GM18505 (cell line): Measurements from ENCODE around the gene MANBA.

Experiments
- ATAC-seq: cut with Tn5 transposase; IDR thresholded peaks from one replicate; pipeline ENCODE4 v1.9.1; 2021; ENCODE audit not compliant: unreplicated experiment
- POLR2A ChIP-seq: IDR thresholded peaks from 4 replicates; pipeline ENCODE4 v1.6.1; 2011; ENCODE audit warnings: borderline replicate concordance; ENCODE audit not compliant: insufficient read depth, insufficient read length; ENCODE audit errors: extremely low read depth

MANBA gene

GRCh38 chr4:102781570-102781969, 20.8 kb upstream of the MANBA start:
- no peak for ATAC-seq
- TF ChIP-seq POLR2A: no peak

- no peak for TF ChIP-seq POLR2A
- no peak for ATAC-seq
Measured at GRCh38 chr4:102780476-102781144, 19.8 kb upstream of the MANBA start.

GRCh38 chr4:102779204-102779603, 18.4 kb upstream of the MANBA start:
- no peak for ATAC-seq

GRCh38 chr4:102778720-102779119, 18.0 kb upstream of the MANBA start:
- no peak for TF ChIP-seq POLR2A
- no peak for ATAC-seq

More at GRCh38 chr4:102779204-102779603, 18.4 kb upstream of the MANBA start:
- TF ChIP-seq POLR2A: no peak

- TF ChIP-seq POLR2A: no peak
- no peak for ATAC-seq
Measured at GRCh38 chr4:102775805-102776204, 15.0 kb upstream of the MANBA start.

GRCh38 chr4:102774254-102774653, 13.5 kb upstream of the MANBA start:
- TF ChIP-seq POLR2A: no peak
- ATAC-seq: no peak

- TF ChIP-seq POLR2A: no peak
- no peak for ATAC-seq
Measured at GRCh38 chr4:102772738-102773340, 12.1 kb upstream of the MANBA start.

- TF ChIP-seq POLR2A: no peak
- no peak for ATAC-seq
Measured at GRCh38 chr4:102764901-102765300, 4.1 kb upstream of the MANBA start.

- no peak for ATAC-seq
- no peak for TF ChIP-seq POLR2A
Measured at GRCh38 chr4:102761906-102762305, 1.1 kb upstream of the MANBA start.

- no peak for TF ChIP-seq POLR2A
- peak; percentile 13 for ATAC-seq
Measured at GRCh38 chr4:102761296-102761701, 531 bp upstream of the MANBA start.

- peak; percentile 65 for ATAC-seq
- no peak for TF ChIP-seq POLR2A
Measured at GRCh38 chr4:102759831-102760644, 730 bp downstream of the MANBA start.

- no peak for ATAC-seq
- no peak for TF ChIP-seq POLR2A
Measured at GRCh38 chr4:102758241-102759160, 2.3 kb downstream of the MANBA start.

GRCh38 chr4:102757681-102758080, 3.1 kb downstream of the MANBA start:
- ATAC-seq: no peak
- TF ChIP-seq POLR2A: no peak
